Adrenal gland (tissue), 12 donors: ENCODE data around the gene EMC6. TPM values are rescaled to one million over a fixed set of nuclear protein-coding genes. Genes with fewer than 3 reads are reported as not detected.

Experiments used
- DNase-seq, 7 donors: peaks; one replicate each; pipeline ENCODE4 v3.0.0-alpha.2; 2019 to 2020
- H3K27ac ChIP-seq, 5 donors: fragments of 200-600 bp; sonication (generic) in 4 of 5; 1 replicate in 3 of 5; 2 replicates in 2 of 5; pipeline versions ENCODE4 v1.5.1 to v1.8.0; 2016 to 2020; ENCODE audit warnings: mild to moderate bottlenecking in 1 of 5
- H3K27me3 ChIP-seq: fragments of 200-600 bp; 2 replicates; pipeline ENCODE4 v1.8.0; 2021
- H3K36me3 ChIP-seq, 2 donors: fragments of 200-600 bp; replicated peaks in 1 of 2; 1 replicate in 1 of 2; 2 replicates in 1 of 2; pipeline versions ENCODE4 v1.5.1 to v1.8.0; 2018 to 2022
- H3K4me1 ChIP-seq, 2 donors: fragments of 200-600 bp; replicated peaks in 1 of 2; 1 replicate in 1 of 2; 2 replicates in 1 of 2; pipeline versions ENCODE4 v1.5.1 to v1.8.0; 2018 to 2021
- H3K4me3 ChIP-seq, 4 donors: fragments of 200-600 bp; sonication (generic) in 3 of 4; one replicate each; pipeline ENCODE4 v1.5.1; 2016 to 2018
- H3K9me3 ChIP-seq, 3 donors: fragments of 200-600 bp; sonication (generic) in 1 of 3; replicated peaks in 1 of 3; 1 replicate in 2 of 3; 2 replicates in 1 of 3; pipeline versions ENCODE4 v1.5.1 to v1.8.0; 2016 to 2021
- CTCF ChIP-seq, 6 experiments: fragments of 450-650 bp in 4 of 6; fragments of 200-600 bp in 2 of 6; sonication (generic) in 1 of 6; IDR thresholded peaks; 1 replicate in 5 of 6; 2 replicates in 1 of 6; pipeline versions ENCODE4 v1.5.1 to v1.8.0; 2016 to 2021; ENCODE audit warnings: antibody characterized with exemption in 6 of 6, mild to moderate bottlenecking in 2 of 6, moderate library complexity in 1 of 6
- POLR2A ChIP-seq, 2 donors: fragments of 450-650 bp; IDR thresholded peaks; one replicate each; pipeline ENCODE4 v1.6.1; 2017; ENCODE audit warnings: antibody characterized with exemption in 2 of 2, mild to moderate bottlenecking in 2 of 2, moderate library complexity in 1 of 2
- WGBS, 4 donors: extraction: QIAGEN DNeasy Blood & Tissue Kit in 2 of 4; methylation state at CpG; one replicate each; pipeline versions ENCODE4 v1.1.5 to v1.1.7; 2013 to 2017; 5-methylcytosine and 5-hydroxymethylcytosine counted together
- intact Hi-C, 2 donors: fragments of 100-400 bp; cut with DNase I; formaldehyde crosslinking; loops; one replicate each; pipeline versions ENCODE4 v1.14.1 to v1.15.0; 2022 to 2023
- polyA plus RNA-seq, 3 donors: library from polyadenylated mRNA; stranded (reverse); fragments of 200-250 nt in 2 of 3; fragments of 350-450 nt in 1 of 3; fragmentation: Illumina TruSeq in 1 of 3; extraction: RNeasy Lipid Tissue Mini Kit (QIAGEN cat#74804) in 1 of 3; gene quantifications; one replicate each; pipeline ENCODE4 v1.2.3, GENCODE V29; 2013 to 2014
- total RNA-seq, 9 donors: library from RNA; depleted of rRNA in 4 of 9; stranded (reverse); fragments of >200 nt in 4 of 9; fragments of 120-200 nt in 1 of 9; fragmentation: NEBNext Ultra II Directional in 1 of 9; extraction: Animal tissue kit (Norgen Biotek cat#: 25700) in 1 of 9; gene quantifications; one replicate each; pipeline versions ENCODE4 v1.1.0 to v1.2.4, GENCODE V29; 2013 to 2023
- donor health status: healthy with polysubstance abuse.
- donor health status: Bipolar disorder and iron deficiency.
- donor health status: DM: yes; HTN: yes; CAD: no.
- donor health status: DM: no; HTN: no; CAD: no.
- donor health status: DM: no; HTN: no; CAD: no.
- donor health status: DM: yes; HTN: yes; CAD: no.

Gene EMC6
- total and polyA plus RNA-seq, 12 donors = 6.1 to 89.4 (median 46.0) TPM

DNA sequence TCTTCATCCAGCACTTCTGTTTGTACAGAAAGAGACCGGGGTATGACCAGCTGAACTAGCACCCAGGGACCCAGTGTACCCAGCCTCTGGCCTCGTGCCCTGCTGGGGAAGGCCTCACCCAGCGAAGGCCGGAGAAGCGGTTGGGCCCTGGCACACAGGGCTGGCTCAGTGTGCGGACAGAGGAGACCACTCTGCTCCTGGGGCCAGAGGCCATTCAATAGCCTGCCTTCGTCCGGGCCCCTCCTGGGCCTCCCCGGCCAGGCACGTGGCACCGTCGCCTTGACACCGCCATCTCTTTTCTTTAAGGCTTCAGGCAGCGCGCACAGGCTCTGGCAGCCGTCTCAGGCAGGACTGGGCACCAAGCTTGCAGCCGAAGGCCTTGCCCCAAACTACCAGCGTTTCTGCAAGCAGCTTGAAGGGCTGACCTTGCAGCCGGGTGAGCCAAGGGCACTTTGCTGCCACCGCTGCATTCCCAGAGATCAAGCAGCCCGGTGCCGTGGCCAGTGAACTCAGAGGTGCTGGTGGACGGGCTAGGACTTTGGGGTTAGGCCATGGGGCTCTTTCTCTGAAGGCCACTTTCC is 8.2 kb upstream of the EMC6 start:
- peak overlapping the region; percentile 22 to 94 (median 89) for H3K27ac ChIP-seq
- DNase-seq = peak; percentile 67 to 94 (median 87)
- WGBS, 4 donors = 49 to 74% (median 55%) methylated on average over 5 to 23 of the region's 23 CpGs
- no peaks in the 10 kb centered on the region for H3K9me3 ChIP-seq
- H3K27me3 ChIP-seq = no peaks in the 10 kb centered on the region
- intact Hi-C loops = no loop called here
- no peak overlapping the region for H3K4me3 ChIP-seq
- TF ChIP-seq POLR2A (IDR thresholded peaks at IDR 0.05) (peak; percentile 30 to 38), CTCF (IDR thresholded peaks at IDR 0.05) (no peak)
- H3K4me1 ChIP-seq = peaks cover 26 to 40% of the 10 kb centered on the region in 2 donors
- peaks cover 0 to 26% of the 10 kb centered on the region in 2 donors for H3K36me3 ChIP-seq

DNA sequence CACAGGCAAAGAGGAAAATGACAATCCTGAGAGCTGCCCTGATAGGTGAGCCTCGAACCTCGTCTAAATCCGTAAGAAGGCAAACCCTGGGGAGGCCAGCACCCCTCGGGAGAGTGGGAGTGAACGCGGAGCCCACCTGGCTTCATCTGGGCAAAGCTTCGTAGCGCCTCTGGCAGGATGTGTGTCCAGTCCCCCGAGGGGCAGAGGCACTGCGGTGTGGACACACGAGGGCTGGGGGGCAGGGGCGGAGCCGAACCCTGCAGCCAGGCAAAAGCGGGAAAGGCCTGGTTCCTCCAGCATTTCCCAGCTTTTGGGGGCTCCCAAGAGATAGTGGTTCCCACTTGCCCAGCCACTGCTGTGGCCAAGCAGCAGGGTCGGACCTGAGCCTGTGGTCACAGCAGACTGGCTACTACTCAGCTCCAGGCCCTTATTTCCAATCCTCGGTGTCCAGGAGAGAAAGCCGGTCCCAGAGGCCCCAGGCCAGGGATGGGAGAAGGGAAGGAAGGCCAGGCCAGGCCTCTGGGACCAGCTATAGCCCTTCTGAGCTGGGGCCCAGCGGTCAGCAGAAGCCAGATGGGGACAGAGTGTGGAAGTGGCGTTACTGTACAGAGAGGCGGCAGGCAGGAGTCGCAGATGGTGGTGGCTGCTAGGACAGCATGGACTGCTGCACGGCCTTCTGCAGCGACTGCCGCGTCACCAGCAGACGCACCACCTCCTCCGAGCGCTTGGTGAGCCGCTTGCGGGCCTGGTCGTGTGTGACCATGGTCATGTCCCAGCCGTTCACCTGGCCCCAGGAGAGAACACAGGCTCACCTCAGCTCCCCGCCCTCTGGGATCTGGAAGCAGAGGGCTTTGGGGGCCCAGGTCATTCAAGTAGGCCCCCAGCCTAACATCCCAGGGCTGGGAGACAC is 5.3 kb upstream of the EMC6 start:
- H3K27ac ChIP-seq = no peak overlapping the region
- 86 to 92% (median 90%) methylated on average over 21 to 33 of the region's 33 CpGs for WGBS, 4 donors
- intact Hi-C loops = no loop called here

DNA sequence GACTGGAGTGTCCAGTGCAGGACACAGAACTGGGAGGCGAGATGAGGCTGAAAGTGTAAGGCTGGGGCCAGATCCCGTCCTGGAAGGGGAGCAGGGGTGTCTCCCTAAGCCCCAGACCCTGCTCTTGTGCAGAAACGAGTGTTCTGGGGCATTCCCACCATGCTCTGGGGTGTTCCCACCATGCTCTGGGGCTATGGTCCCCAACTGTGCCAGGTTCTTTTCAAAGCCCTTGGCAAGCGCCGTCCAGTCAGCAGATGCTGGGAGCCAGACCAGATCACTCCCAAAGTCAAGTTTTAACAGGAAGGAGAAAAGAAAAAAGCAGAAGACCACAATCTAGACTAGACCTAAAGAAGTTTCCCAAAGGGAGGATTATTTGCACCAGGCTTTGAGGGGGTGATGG is 2.8 kb upstream of the EMC6 start:
- no peaks in the 10 kb centered on the region for H3K27me3 ChIP-seq
- H3K4me1 ChIP-seq = peaks cover 27 to 39% of the 10 kb centered on the region in 2 donors
- intact Hi-C loops = no loop called here
- H3K27ac ChIP-seq = peak overlapping the region in 3 of 5 donors; percentile 19 to 93 (median 71)
- TF ChIP-seq POLR2A (IDR thresholded peaks at IDR 0.05) (no peak), CTCF (IDR thresholded peaks at IDR 0.05) (no peak)
- 69 to 96% (median 71%) methylated on average over 4 to 5 of the region's 5 CpGs for WGBS, 4 donors
- H3K36me3 ChIP-seq = peaks cover 0 to 32% of the 10 kb centered on the region in 2 donors
- DNase-seq = peak in 1 of 7 donors; percentile 43
- H3K4me3 ChIP-seq = no peak overlapping the region
- H3K9me3 ChIP-seq = no peaks in the 10 kb centered on the region

More for the DNA sequence above, 5.3 kb upstream of the EMC6 start:
- peaks cover 0 to 26% of the 10 kb centered on the region in 2 donors for H3K36me3 ChIP-seq
- no peaks in the 10 kb centered on the region for H3K27me3 ChIP-seq
- TF ChIP-seq CTCF (IDR thresholded peaks at IDR 0.05) = no peak
- no peak for TF ChIP-seq POLR2A (IDR thresholded peaks at IDR 0.05)
- no peak overlapping the region for H3K4me3 ChIP-seq
- no peak for DNase-seq
- H3K4me1 ChIP-seq = peaks cover 39 to 56% of the 10 kb centered on the region in 2 donors
- no peaks in the 10 kb centered on the region for H3K9me3 ChIP-seq

GRCh38 chr17:3666516-3666915 is 2.1 kb upstream of the EMC6 start:
- 74 to 86% (median 84%) methylated on average over 4 to 6 of the region's 6 CpGs for WGBS, 4 donors

More at GRCh38 chr17:3666516-3666915, 2.1 kb upstream of the EMC6 start:
- no peak for DNase-seq
- intact Hi-C loops = no loop called here
- H3K27ac ChIP-seq = peak overlapping the region in 4 of 5 donors; percentile 43 to 93 (median 80)
- H3K36me3 ChIP-seq = peaks cover 0 to 32% of the 10 kb centered on the region in 2 donors
- H3K9me3 ChIP-seq = no peaks in the 10 kb centered on the region
- H3K27me3 ChIP-seq = no peaks in the 10 kb centered on the region
- no peak for TF ChIP-seq POLR2A (IDR thresholded peaks at IDR 0.05)
- no peak for TF ChIP-seq CTCF (IDR thresholded peaks at IDR 0.05)
- H3K4me1 ChIP-seq = peaks cover 23 to 32% of the 10 kb centered on the region in 2 donors
- no peak overlapping the region for H3K4me3 ChIP-seq
